ENCODE results near the gene SDK2.

The SDK2 gene

DNA sequence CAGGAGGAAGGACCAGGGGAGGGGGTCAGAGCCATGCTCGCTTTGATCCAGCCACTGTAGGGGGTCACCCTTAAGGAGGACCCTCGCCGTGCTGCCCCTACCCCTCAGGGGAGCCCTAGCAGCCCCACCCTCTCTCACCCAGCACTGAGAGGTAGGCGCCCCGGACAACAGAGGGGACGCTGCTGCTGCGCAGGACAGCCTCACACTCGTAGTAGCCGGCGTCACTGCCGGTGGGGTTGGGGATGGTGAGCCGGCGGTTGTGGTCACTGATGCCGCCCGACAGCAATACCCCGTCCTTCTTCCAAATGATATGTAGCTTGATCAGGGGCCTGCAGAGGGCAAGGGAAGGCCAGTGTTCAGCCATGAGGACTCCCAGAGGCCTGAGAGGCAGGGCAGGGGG, 206.4 kb downstream of the SDK2 start:
- TF ChIP-seq POLR2AphosphoS5 (IDR thresholded peaks at IDR 0.05; ENCODE audit: low read depth, low read length) (no peak), TAF1 (IDR thresholded peaks at IDR 0.05; ENCODE audit: low read depth, low read length) (no peak), POLR2A (IDR thresholded peaks at IDR 0.05; ENCODE audit: low read depth, low read length) (no peak), PAX5 (IDR thresholded peaks at IDR 0.05; ENCODE audit: insufficient read depth, low read length, severe bottlenecking) (no peak), POU2F2 (IDR thresholded peaks at IDR 0.05; ENCODE audit: low read depth, low read length) (no peak)
- no peak for FAIRE-seq

DNA sequence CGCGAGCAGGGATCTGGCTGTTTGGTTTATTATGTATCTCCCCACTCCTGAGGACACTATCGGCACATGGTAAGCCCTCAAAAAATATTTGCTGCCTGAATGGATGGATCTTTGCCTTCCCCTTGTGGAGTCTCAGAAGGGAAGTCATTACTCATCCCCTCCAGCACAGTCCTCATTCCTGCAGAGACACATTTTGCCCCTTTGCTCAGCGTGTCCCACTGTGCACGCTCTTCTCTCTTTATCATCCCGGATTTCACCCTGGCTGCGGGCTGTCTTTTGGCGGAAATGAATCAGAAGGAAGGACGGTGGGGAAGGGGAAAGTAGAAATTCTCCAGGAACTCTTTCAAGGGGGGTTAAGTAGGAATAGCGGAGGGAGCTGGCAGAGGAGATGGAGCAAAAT, 207.3 kb downstream of the SDK2 start:
- no peak for FAIRE-seq
- DNase-seq (ENCODE audit: insufficient read length, low spot score) = no peak
- no peak for TF ChIP-seq SPI1 (IDR thresholded peaks at IDR 0.05; ENCODE audit: low read depth, low read length)
- no peak for TF ChIP-seq POU2F2 (IDR thresholded peaks at IDR 0.05; ENCODE audit: low read depth, low read length)
- no peak for TF ChIP-seq PAX5 (IDR thresholded peaks at IDR 0.05; ENCODE audit: insufficient read depth, low read length, severe bottlenecking)
- TF ChIP-seq TAF1 (IDR thresholded peaks at IDR 0.05; ENCODE audit: low read depth, low read length) = no peak
- TF ChIP-seq POLR2A (IDR thresholded peaks at IDR 0.05; ENCODE audit: low read depth, low read length) = no peak
- TF ChIP-seq POLR2AphosphoS5 (IDR thresholded peaks at IDR 0.05; ENCODE audit: low read depth, low read length) = no peak

More for the DNA sequence above, 206.4 kb downstream of the SDK2 start:
- DNase-seq (ENCODE audit: insufficient read length, low spot score) = no peak

- no peak for FAIRE-seq
- TF ChIP-seq SPI1 (IDR thresholded peaks at IDR 0.05; ENCODE audit: low read depth, low read length) (no peak), POLR2A (IDR thresholded peaks at IDR 0.05; ENCODE audit: low read depth, low read length) (no peak), TAF1 (IDR thresholded peaks at IDR 0.05; ENCODE audit: low read depth, low read length) (no peak), POLR2AphosphoS5 (IDR thresholded peaks at IDR 0.05; ENCODE audit: low read depth, low read length) (no peak), POU2F2 (IDR thresholded peaks at IDR 0.05; ENCODE audit: low read depth, low read length) (no peak), PAX5 (IDR thresholded peaks at IDR 0.05; ENCODE audit: insufficient read depth, low read length, severe bottlenecking) (no peak)
- DNase-seq (ENCODE audit: insufficient read length, low spot score) = no peak
Observed at GRCh38 chr17:73435412-73435811, 208.8 kb downstream of the SDK2 start.

DNA sequence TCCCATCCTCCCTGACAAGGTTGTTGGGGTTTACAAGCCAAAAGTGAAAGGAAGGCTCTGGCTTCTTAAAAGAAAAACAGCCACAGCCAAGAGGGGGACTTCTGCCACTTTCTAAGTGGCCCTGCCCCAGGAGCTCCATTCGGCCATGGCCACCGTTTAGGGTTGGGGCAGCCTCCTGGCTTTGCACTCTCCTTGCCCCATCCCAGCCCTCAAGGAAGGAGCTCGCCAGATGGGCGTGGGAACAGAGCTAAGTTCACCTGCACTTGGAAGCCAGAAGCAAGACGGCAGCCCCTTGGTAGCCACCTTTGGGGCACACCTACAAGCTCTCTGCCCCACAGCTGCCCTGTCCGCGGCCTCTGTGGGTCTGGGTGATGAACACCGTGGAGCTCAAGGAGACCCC, 210.1 kb downstream of the SDK2 start:
- DNase-seq (ENCODE audit: insufficient read length, low spot score) (no peak), FAIRE-seq (no peak)
- TF ChIP-seq POU2F2 (IDR thresholded peaks at IDR 0.05; ENCODE audit: low read depth, low read length) = no peak
- TF ChIP-seq TAF1 (IDR thresholded peaks at IDR 0.05; ENCODE audit: low read depth, low read length) = no peak
- no peak for TF ChIP-seq PAX5 (IDR thresholded peaks at IDR 0.05; ENCODE audit: insufficient read depth, low read length, severe bottlenecking)
- TF ChIP-seq SPI1 (IDR thresholded peaks at IDR 0.05; ENCODE audit: low read depth, low read length) = no peak
- TF ChIP-seq POLR2A (IDR thresholded peaks at IDR 0.05; ENCODE audit: low read depth, low read length) = no peak
- TF ChIP-seq POLR2AphosphoS5 (IDR thresholded peaks at IDR 0.05; ENCODE audit: low read depth, low read length) = no peak

GRCh38 chr17:73433501-73433900, 210.7 kb downstream of the SDK2 start:
- no peak for FAIRE-seq
- no peak for DNase-seq (ENCODE audit: insufficient read length, low spot score)
- TF ChIP-seq POLR2AphosphoS5 (IDR thresholded peaks at IDR 0.05; ENCODE audit: low read depth, low read length) (no peak), PAX5 (IDR thresholded peaks at IDR 0.05; ENCODE audit: insufficient read depth, low read length, severe bottlenecking) (no peak), TAF1 (IDR thresholded peaks at IDR 0.05; ENCODE audit: low read depth, low read length) (no peak), POLR2A (IDR thresholded peaks at IDR 0.05; ENCODE audit: low read depth, low read length) (no peak), POU2F2 (IDR thresholded peaks at IDR 0.05; ENCODE audit: low read depth, low read length) (no peak), SPI1 (IDR thresholded peaks at IDR 0.05; ENCODE audit: low read depth, low read length) (no peak)

DNA sequence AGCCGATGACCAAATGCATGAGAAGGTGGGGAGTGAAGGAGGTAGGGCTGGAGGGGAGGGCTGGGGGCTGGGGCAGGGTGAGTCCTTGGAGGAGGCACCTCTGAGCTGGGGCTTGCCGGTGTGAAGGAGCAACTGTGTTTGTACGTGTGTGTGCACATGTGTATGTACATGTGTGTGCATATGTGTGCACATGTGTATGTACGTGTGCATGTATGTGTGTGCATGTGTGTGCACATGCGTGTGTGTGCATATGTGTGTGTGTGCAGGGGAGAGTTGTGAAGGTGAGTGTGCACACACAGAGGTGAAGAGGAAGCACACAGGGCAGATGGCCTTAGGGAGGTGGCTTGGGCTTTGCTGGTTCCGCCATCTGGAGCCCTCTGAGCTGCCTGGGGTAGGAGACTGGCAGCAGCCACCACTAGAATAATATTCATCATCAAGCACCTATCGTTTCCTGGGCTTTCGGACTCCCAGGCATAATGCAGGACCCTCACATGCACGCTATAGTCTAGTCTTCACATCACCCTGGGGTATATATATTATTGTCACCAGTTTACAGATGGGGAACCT, 211.5 kb downstream of the SDK2 start:
- TF ChIP-seq SPI1 (IDR thresholded peaks at IDR 0.05; ENCODE audit: low read depth, low read length) (no peak), POU2F2 (IDR thresholded peaks at IDR 0.05; ENCODE audit: low read depth, low read length) (no peak), POLR2AphosphoS5 (IDR thresholded peaks at IDR 0.05; ENCODE audit: low read depth, low read length) (no peak), TAF1 (IDR thresholded peaks at IDR 0.05; ENCODE audit: low read depth, low read length) (no peak)
- no peak for FAIRE-seq
- no peak for DNase-seq (ENCODE audit: insufficient read length, low spot score)

DNA sequence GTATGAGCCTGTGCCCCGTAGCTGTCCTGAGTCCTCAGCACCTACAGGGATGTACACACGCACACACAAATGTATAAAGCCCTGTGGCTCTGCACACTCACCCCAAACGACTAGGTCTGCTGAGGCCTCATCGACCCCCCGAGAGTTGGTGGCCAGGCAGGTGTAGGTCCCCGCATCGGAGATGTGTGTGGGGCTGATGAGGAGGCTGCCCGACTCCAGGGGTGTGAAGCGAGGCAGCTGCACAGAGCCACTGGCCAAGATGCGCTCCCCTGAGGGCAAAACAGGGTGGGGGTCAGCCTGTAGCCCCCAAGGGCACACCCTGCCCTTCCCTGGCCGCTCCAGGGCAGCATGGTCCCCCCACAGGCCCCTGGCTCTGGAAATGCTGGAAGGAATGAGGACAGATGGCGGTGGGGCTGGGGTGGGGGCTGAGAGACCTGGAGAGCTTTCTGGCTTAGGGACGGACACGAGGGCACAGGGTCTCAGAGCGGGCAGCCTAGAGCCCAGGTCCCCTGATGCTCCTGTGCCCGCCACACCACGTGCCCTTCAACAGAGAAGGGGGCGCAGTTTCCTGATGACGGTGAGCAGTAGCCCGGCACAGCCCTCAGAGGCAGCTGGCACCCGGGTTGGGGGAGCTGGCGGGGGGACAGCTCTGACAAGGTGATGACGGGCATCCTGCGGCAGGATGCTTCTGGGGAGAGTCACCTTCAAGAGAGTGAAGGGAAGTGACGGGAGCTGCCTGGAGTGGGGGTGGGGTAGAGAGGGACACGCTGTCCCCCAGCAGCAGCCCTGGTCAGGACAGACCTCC, 212.6 kb downstream of the SDK2 start:
- TF ChIP-seq POU2F2 (IDR thresholded peaks at IDR 0.05; ENCODE audit: low read depth, low read length) (no peak), TAF1 (IDR thresholded peaks at IDR 0.05; ENCODE audit: low read depth, low read length) (no peak), PAX5 (IDR thresholded peaks at IDR 0.05; ENCODE audit: insufficient read depth, low read length, severe bottlenecking) (no peak), SPI1 (IDR thresholded peaks at IDR 0.05; ENCODE audit: low read depth, low read length) (no peak), POLR2AphosphoS5 (IDR thresholded peaks at IDR 0.05; ENCODE audit: low read depth, low read length) (no peak), POLR2A (IDR thresholded peaks at IDR 0.05; ENCODE audit: low read depth, low read length) (no peak)
- DNase-seq (ENCODE audit: insufficient read length, low spot score) = no peak
- no peak for FAIRE-seq

GRCh38 chr17:73430848-73431247, 213.4 kb downstream of the SDK2 start:
- FAIRE-seq (no peak), DNase-seq (ENCODE audit: insufficient read length, low spot score) (no peak)
- no peak for TF ChIP-seq TAF1 (IDR thresholded peaks at IDR 0.05; ENCODE audit: low read depth, low read length)
- no peak for TF ChIP-seq POU2F2 (IDR thresholded peaks at IDR 0.05; ENCODE audit: low read depth, low read length)
- no peak for TF ChIP-seq POLR2A (IDR thresholded peaks at IDR 0.05; ENCODE audit: low read depth, low read length)
- TF ChIP-seq PAX5 (IDR thresholded peaks at IDR 0.05; ENCODE audit: insufficient read depth, low read length, severe bottlenecking) = no peak
- TF ChIP-seq POLR2AphosphoS5 (IDR thresholded peaks at IDR 0.05; ENCODE audit: low read depth, low read length) = no peak
- no peak for TF ChIP-seq SPI1 (IDR thresholded peaks at IDR 0.05; ENCODE audit: low read depth, low read length)

DNA sequence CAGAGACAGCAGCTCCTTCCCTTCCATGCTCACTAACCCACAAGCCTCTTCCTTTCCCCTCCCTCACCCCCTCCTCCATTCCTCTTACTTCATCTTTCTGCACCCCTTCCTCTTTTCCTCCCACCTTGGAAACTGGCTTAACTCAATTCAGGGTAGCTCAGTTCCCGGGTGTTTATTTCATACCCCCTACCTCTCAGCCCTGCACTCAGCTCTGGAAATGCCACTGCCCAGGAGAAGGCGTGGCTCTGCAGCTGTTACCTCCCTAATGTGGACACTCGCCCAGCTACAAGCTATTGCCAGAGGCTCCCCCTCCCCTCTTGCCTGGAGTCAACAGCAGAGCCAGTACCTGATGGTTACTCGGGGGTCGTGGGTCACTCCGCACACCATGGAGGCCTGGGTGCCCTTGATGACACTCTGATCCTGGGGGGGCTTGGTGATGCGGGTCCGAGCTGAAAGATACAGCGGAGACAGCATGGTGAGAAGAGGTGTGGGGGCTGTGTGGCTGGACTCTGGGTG, 214.0 kb downstream of the SDK2 start:
- TF ChIP-seq SPI1 (IDR thresholded peaks at IDR 0.05; ENCODE audit: low read depth, low read length) = no peak
- TF ChIP-seq POLR2AphosphoS5 (IDR thresholded peaks at IDR 0.05; ENCODE audit: low read depth, low read length) = no peak
- TF ChIP-seq TAF1 (IDR thresholded peaks at IDR 0.05; ENCODE audit: low read depth, low read length) = no peak
- no peak for TF ChIP-seq PAX5 (IDR thresholded peaks at IDR 0.05; ENCODE audit: insufficient read depth, low read length, severe bottlenecking)
- no peak for TF ChIP-seq POU2F2 (IDR thresholded peaks at IDR 0.05; ENCODE audit: low read depth, low read length)
- TF ChIP-seq POLR2A (IDR thresholded peaks at IDR 0.05; ENCODE audit: low read depth, low read length) = no peak
- DNase-seq (ENCODE audit: insufficient read length, low spot score) = no peak
- FAIRE-seq = no peak
